ENCODE data around the gene CCDC142. TPM values are rescaled to one million over a fixed set of nuclear protein-coding genes. Genes with fewer than 3 reads are reported as not detected.
A peak's percentile ranks its signal among the peaks of the same experiment; 100 is the strongest.

Gene CCDC142
- total and polyA plus RNA-seq, 2 experiments from 2014 or later = 5.1 to 12.3 TPM

GRCh38 chr2:74424995-74425406, 57.8 kb downstream of the CCDC142 start:
- Histone ChIP-seq H3K4me1 (ENCODE audit: insufficient read depth) (no peaks in the 10 kb centered on the region), H3K36me3 (ENCODE audit: insufficient read depth) (peaks cover 8% of the 10 kb centered on the region; the same call in 1 of the 2 replicates), H2AFZ (no peak overlapping the region), H3F3A (replicated peaks; ENCODE audit: low read depth) (peaks cover 13% of the 10 kb centered on the region; the same call in 1 of the 2 replicates), H3K4me2 (no peak overlapping the region), H3K9me2 (ENCODE audit: insufficient read depth) (no peaks in the 10 kb centered on the region), H3K4me3 (no peak overlapping the region), H4K20me1 (replicated peaks; ENCODE audit: insufficient read depth) (peaks cover 5% of the 10 kb centered on the region; the same call in 1 of the 2 replicates), H3K27me3 (ENCODE audit: insufficient read depth) (peaks cover 13% of the 10 kb centered on the region), H3K79me2 (replicated peaks; ENCODE audit: insufficient read depth) (no peaks in the 10 kb centered on the region), H3K27ac (ENCODE audit: low read depth) (0 out of 2 replicates have a peak overlapping the region, but pooled peaks have one; percentile 32)
- DNase-seq (ENCODE audit: low spot score) (no peak), ATAC-seq (no peak)
- no peak overlapping the region for H3K4me3 Mint-ChIP-seq
- peaks cover 39% of the 10 kb centered on the region for H3K27me3 Mint-ChIP-seq (ENCODE audit: insufficient read depth, low read depth, poor library complexity)
- no peak overlapping the region for H3K27ac Mint-ChIP-seq
- TF ChIP-seq ZNF462 (CRISPR knock-in tag; IDR thresholded peaks at IDR 0.05) (no peak), POLR2AphosphoS5 (IDR thresholded peaks at IDR 0.05; ENCODE audit: low read depth) (peak; percentile 38)
- peaks cover 49% of the 10 kb centered on the region for H3K36me3 Mint-ChIP-seq (ENCODE audit: low read depth)
- H3K9me3 Mint-ChIP-seq = no peaks in the 10 kb centered on the region
- H3K4me1 Mint-ChIP-seq = peaks cover 10% of the 10 kb centered on the region

- H3K27me3 ChIP-seq (ENCODE audit: insufficient read depth) = peaks cover 15% of the 10 kb centered on the region
- no peaks in the 10 kb centered on the region for H3K4me1 ChIP-seq (ENCODE audit: insufficient read depth)
- no peak overlapping the region for H3K27ac Mint-ChIP-seq
- no peak overlapping the region; the same call in 2 of the 3 replicates for H3K4me3 Mint-ChIP-seq
- no peak overlapping the region for H3K27ac ChIP-seq (ENCODE audit: low read depth)
- TF ChIP-seq CTCF (conservative IDR thresholded peaks at IDR 0.05; ENCODE audit: low read depth in 2 of 2) (no peak), POLR2AphosphoS5 (IDR thresholded peaks at IDR 0.05; ENCODE audit: low read depth) (peak; percentile 48; the same call in 1 of the 2 replicates)
- ATAC-seq (no peak), DNase-seq (ENCODE audit: low spot score) (no peak)
- peaks cover 43% of the 10 kb centered on the region for H3K36me3 Mint-ChIP-seq (ENCODE audit: low read depth)
- H3K4me1 Mint-ChIP-seq = peaks cover 10% of the 10 kb centered on the region
- H3K9me3 Mint-ChIP-seq = no peaks in the 10 kb centered on the region
- H3K4me3 ChIP-seq = no peak overlapping the region
- no peaks in the 10 kb centered on the region for H3K9me2 ChIP-seq (ENCODE audit: insufficient read depth)
- peaks cover 39% of the 10 kb centered on the region for H3K27me3 Mint-ChIP-seq (ENCODE audit: insufficient read depth, low read depth, poor library complexity)
- H3K4me2 ChIP-seq = no peak overlapping the region
- H3K79me2 ChIP-seq (replicated peaks; ENCODE audit: insufficient read depth) = no peaks in the 10 kb centered on the region
- H2AFZ ChIP-seq = no peak overlapping the region
- peaks cover 5% of the 10 kb centered on the region; the same call in 1 of the 2 replicates for H3K36me3 ChIP-seq (ENCODE audit: insufficient read depth)
- H4K20me1 ChIP-seq (replicated peaks; ENCODE audit: insufficient read depth) = peaks cover 5% of the 10 kb centered on the region; the same call in 1 of the 2 replicates
- H3F3A ChIP-seq (replicated peaks; ENCODE audit: low read depth) = peaks cover 13% of the 10 kb centered on the region; the same call in 1 of the 2 replicates
These were observed 58.4 kb downstream of the CCDC142 start for GRCh38 chr2:74424139-74424992.

Data from GM23338 (cell line).